HEK293 (cell line): ENCODE data around the gene CYP4F11.

Source experiments
- CTCF ChIA-PET: fragments of 350-600 bp; formaldehyde crosslinking; extraction: SDS; loops from one replicate; lab custom pipeline; 2021; ENCODE audit warnings: antibody characterized with exemption; lab: Yijun Ruan, JAX
- POLR2A ChIA-PET: fragments of 300-600 bp; formaldehyde crosslinking; extraction: SDS; loops from one replicate; lab custom pipeline; 2020; ENCODE audit warnings: antibody characterized with exemption, inconsistent platforms; lab: Yijun Ruan, JAX
- H3K27ac ChIP-seq: fragments of 200-500 bp; sonication (Bioruptor generic); 2 replicates; pipeline ENCODE4 v1.5.1; 2014; ENCODE audit warnings: low read depth, low read length, control low read depth, inconsistent platforms; ENCODE audit errors: extremely low read depth
- H3K36me3 ChIP-seq, 2 experiments: fragments of 200-500 bp in 1 of 2; sonication (Bioruptor generic) in 1 of 2; 1 replicate in 1 of 2; 2 replicates in 1 of 2; pipeline ENCODE4 v1.5.1; 2014 to 2017; ENCODE audit warnings: inconsistent platforms in 2 of 2, low read length in 2 of 2; ENCODE audit not compliant: control insufficient read depth in 2 of 2, insufficient read depth in 1 of 2
- H3K4me1 ChIP-seq: fragments of 200-500 bp; sonication (Bioruptor generic); 2 replicates; pipeline ENCODE4 v1.5.1; 2014; ENCODE audit warnings: mild to moderate bottlenecking, low read length, inconsistent platforms; ENCODE audit not compliant: control insufficient read depth, insufficient read depth
- H3K4me3 ChIP-seq: 2 replicates; pipeline ENCODE4 v1.5.1; 2011; ENCODE audit warnings: low read depth, mild to moderate bottlenecking, control low read depth, low read length, moderate library complexity
- H3K9me3 ChIP-seq: fragments of 200-500 bp; sonication (Bioruptor generic); 2 replicates; pipeline ENCODE4 v1.5.1; 2014; ENCODE audit warnings: low read depth, low read length, inconsistent platforms; ENCODE audit not compliant: control insufficient read depth, insufficient read depth
- HIC1 ChIP-seq: fragments of 450-650 bp; formaldehyde crosslinking; IDR thresholded peaks from 2 replicates; pipeline ENCODE4 v1.5.1; 2016; ENCODE audit warnings: missing biosample characterization, missing genetic modification characterization
- HOXA7 ChIP-seq: sonication (generic); formaldehyde crosslinking; IDR thresholded peaks from 2 replicates; pipeline ENCODE4 v1.8.1; 2022; ENCODE audit warnings: missing genetic modification reagents, borderline replicate concordance
- KLF8 ChIP-seq: fragments of 450-650 bp; formaldehyde crosslinking; IDR thresholded peaks from 2 replicates; pipeline ENCODE4 v1.5.1; 2016; ENCODE audit warnings: missing biosample characterization, missing genetic modification characterization
- SP2 ChIP-seq: fragments of 450-650 bp; formaldehyde crosslinking; IDR thresholded peaks from 2 replicates; pipeline ENCODE4 v1.5.1; 2016; ENCODE audit warnings: missing biosample characterization, missing genetic modification characterization
- WT1 ChIP-seq: fragments of 450-650 bp; formaldehyde crosslinking; IDR thresholded peaks from 2 replicates; pipeline ENCODE4 v1.5.1; 2016; ENCODE audit warnings: missing biosample characterization, missing genetic modification characterization
- YY2 ChIP-seq: fragments of 450-650 bp; formaldehyde crosslinking; IDR thresholded peaks from 2 replicates; pipeline ENCODE4 v1.5.1; 2016; ENCODE audit warnings: missing biosample characterization, missing genetic modification characterization
- ZBTB6 ChIP-seq: fragments of 450-650 bp; formaldehyde crosslinking; IDR thresholded peaks from 2 replicates; pipeline ENCODE4 v1.5.1; 2017; ENCODE audit warnings: missing biosample characterization, missing genetic modification characterization
- ZNF132 ChIP-seq: fragments of 450-650 bp; formaldehyde crosslinking; IDR thresholded peaks from 2 replicates; pipeline ENCODE4 v1.5.1; 2017; ENCODE audit warnings: missing biosample characterization, missing genetic modification characterization, borderline replicate concordance
- ZNF184 ChIP-seq: fragments of 450-650 bp; IDR thresholded peaks from 2 replicates; pipeline ENCODE4 v1.5.1; 2018; ENCODE audit warnings: missing biosample characterization, mild to moderate bottlenecking, missing genetic modification characterization
- ZNF223 ChIP-seq: fragments of 450-650 bp; formaldehyde crosslinking; IDR thresholded peaks from 2 replicates; pipeline ENCODE4 v1.5.1; 2016; ENCODE audit warnings: missing biosample characterization, missing genetic modification characterization
- ZNF23 ChIP-seq: fragments of 450-650 bp; formaldehyde crosslinking; IDR thresholded peaks from 2 replicates; pipeline ENCODE4 v1.5.1; 2016; ENCODE audit warnings: missing biosample characterization, missing genetic modification characterization, borderline replicate concordance
- ZNF266 ChIP-seq: fragments of 450-650 bp; formaldehyde crosslinking; IDR thresholded peaks from 2 replicates; pipeline ENCODE4 v1.5.1; 2016; ENCODE audit warnings: missing biosample characterization, missing genetic modification characterization, low read depth
- ZNF324 ChIP-seq: fragments of 450-650 bp; formaldehyde crosslinking; IDR thresholded peaks from 2 replicates; pipeline ENCODE4 v1.5.1; 2016; ENCODE audit warnings: missing biosample characterization, missing genetic modification characterization
- ZNF350 ChIP-seq: fragments of 450-650 bp; formaldehyde crosslinking; IDR thresholded peaks from 2 replicates; pipeline ENCODE4 v1.5.0; 2017; ENCODE audit warnings: missing biosample characterization, mild to moderate bottlenecking, missing genetic modification characterization
- ZNF624 ChIP-seq: fragments of 450-650 bp; formaldehyde crosslinking; IDR thresholded peaks from 2 replicates; pipeline ENCODE4 v1.5.1; 2017; ENCODE audit warnings: missing biosample characterization, missing genetic modification characterization
- ZNF670 ChIP-seq: fragments of 450-650 bp; formaldehyde crosslinking; IDR thresholded peaks from 2 replicates; pipeline ENCODE4 v1.5.1; 2016; ENCODE audit warnings: missing biosample characterization, missing genetic modification characterization, low read depth
- ZNF792 ChIP-seq: fragments of 450-650 bp; formaldehyde crosslinking; IDR thresholded peaks from 2 replicates; pipeline ENCODE4 v1.5.1; 2016; ENCODE audit warnings: missing biosample characterization, missing genetic modification characterization
- TF ChIP-seq, protein P1 (sequence below): fragments of 450-650 bp; formaldehyde crosslinking; conservative IDR thresholded peaks from 2 replicates; pipeline ENCODE4 v1.5.1; 2016; ENCODE audit warnings: low read depth, missing biosample characterization, missing genetic modification characterization
- TF ChIP-seq, protein P2 (sequence below): fragments of 450-650 bp; formaldehyde crosslinking; IDR thresholded peaks from 2 replicates; pipeline ENCODE4 v1.5.0; 2017; ENCODE audit warnings: missing biosample characterization, missing genetic modification characterization, borderline replicate concordance
- TF ChIP-seq, protein P3 (sequence below): fragments of 450-650 bp; formaldehyde crosslinking; IDR thresholded peaks from 2 replicates; pipeline ENCODE4 v1.5.1; 2016; ENCODE audit warnings: missing biosample characterization, missing genetic modification characterization, borderline replicate concordance

Gene CYP4F11

DNA sequence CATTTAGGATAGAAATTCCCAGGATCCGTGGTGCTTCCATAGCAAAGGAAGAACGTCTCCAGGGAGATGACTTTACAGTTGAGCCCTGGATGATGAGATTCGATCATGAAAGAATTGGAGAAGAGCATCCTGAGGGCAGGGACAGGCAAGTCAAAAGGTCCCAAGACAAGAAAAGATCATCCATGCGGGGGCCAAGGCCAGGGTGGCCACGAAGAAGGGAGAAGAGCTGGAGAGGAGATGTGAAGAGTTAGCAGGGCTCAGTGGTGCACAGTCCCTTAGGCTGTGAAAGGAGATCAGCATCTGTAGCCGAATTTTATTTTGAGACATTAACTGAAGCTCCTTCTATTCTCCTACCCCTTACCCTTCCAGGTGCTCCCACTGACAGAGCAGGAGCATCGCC, 43.4 kb upstream of the CYP4F11 start:
- no peaks in the 10 kb centered on the region for H3K36me3 ChIP-seq
- no peak overlapping the region for H3K4me3 ChIP-seq
- TF ChIP-seq YY2 (tag by site-specific recombination) = no peak
- TF ChIP-seq WT1 (tag by site-specific recombination) = no peak
- TF ChIP-seq ZNF792 (tag by site-specific recombination) = no peak
- no peak for TF ChIP-seq HOXA7 (CRISPR knock-in tag)
- no peak for TF ChIP-seq ZNF23 (tag by site-specific recombination)
- TF ChIP-seq ZNF132 (tag by site-specific recombination) = no peak
- no peak for TF ChIP-seq ZNF184 (tag by site-specific recombination)
- TF ChIP-seq KLF8 (tag by site-specific recombination) = no peak
- no peak for TF ChIP-seq ZNF350
- TF ChIP-seq, protein P1, sequence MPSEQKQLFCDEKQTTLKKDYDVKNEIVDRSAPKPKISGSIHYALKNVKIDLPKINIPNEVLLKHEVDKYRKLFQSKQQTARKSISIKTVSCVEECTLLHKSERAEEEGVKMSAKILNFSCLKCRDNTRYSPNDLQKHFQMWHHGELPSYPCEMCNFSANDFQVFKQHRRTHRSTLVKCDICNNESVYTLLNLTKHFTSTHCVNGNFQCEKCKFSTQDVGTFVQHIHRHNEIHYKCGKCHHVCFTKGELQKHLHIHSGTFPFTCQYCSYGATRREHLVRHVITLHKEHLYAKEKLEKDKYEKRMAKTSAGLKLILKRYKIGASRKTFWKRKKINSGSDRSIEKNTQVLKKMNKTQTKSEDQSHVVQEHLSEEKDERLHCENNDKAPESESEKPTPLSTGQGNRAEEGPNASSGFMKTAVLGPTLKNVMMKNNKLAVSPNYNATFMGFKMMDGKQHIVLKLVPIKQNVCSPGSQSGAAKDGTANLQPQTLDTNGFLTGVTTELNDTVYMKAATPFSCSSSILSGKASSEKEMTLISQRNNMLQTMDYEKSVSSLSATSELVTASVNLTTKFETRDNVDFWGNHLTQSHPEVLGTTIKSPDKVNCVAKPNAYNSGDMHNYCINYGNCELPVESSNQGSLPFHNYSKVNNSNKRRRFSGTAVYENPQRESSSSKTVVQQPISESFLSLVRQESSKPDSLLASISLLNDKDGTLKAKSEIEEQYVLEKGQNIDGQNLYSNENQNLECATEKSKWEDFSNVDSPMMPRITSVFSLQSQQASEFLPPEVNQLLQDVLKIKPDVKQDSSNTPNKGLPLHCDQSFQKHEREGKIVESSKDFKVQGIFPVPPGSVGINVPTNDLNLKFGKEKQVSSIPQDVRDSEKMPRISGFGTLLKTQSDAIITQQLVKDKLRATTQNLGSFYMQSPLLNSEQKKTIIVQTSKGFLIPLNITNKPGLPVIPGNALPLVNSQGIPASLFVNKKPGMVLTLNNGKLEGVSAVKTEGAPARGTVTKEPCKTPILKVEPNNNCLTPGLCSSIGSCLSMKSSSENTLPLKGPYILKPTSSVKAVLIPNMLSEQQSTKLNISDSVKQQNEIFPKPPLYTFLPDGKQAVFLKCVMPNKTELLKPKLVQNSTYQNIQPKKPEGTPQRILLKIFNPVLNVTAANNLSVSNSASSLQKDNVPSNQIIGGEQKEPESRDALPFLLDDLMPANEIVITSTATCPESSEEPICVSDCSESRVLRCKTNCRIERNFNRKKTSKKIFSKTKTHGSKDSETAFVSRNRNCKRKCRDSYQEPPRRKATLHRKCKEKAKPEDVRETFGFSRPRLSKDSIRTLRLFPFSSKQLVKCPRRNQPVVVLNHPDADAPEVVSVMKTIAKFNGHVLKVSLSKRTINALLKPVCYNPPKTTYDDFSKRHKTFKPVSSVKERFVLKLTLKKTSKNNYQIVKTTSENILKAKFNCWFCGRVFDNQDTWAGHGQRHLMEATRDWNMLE (tag by site-specific recombination) = no peak
- TF ChIP-seq, protein P2, sequence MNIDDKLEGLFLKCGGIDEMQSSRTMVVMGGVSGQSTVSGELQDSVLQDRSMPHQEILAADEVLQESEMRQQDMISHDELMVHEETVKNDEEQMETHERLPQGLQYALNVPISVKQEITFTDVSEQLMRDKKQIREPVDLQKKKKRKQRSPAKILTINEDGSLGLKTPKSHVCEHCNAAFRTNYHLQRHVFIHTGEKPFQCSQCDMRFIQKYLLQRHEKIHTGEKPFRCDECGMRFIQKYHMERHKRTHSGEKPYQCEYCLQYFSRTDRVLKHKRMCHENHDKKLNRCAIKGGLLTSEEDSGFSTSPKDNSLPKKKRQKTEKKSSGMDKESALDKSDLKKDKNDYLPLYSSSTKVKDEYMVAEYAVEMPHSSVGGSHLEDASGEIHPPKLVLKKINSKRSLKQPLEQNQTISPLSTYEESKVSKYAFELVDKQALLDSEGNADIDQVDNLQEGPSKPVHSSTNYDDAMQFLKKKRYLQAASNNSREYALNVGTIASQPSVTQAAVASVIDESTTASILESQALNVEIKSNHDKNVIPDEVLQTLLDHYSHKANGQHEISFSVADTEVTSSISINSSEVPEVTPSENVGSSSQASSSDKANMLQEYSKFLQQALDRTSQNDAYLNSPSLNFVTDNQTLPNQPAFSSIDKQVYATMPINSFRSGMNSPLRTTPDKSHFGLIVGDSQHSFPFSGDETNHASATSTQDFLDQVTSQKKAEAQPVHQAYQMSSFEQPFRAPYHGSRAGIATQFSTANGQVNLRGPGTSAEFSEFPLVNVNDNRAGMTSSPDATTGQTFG (tag by site-specific recombination) = no peak
- no peak for TF ChIP-seq ZBTB6 (tag by site-specific recombination)
- ChIA-PET CTCF (interaction anchor here (0.6 kb wide), 1 partner anchor 203 kb away, joined by 4 read pairs; no protein-coding TSS in a partner anchor), POLR2A (no interaction called here)
- no peak overlapping the region for H3K27ac ChIP-seq
- H3K4me1 ChIP-seq = no peaks in the 10 kb centered on the region
- no peaks in the 10 kb centered on the region for H3K9me3 ChIP-seq

DNA sequence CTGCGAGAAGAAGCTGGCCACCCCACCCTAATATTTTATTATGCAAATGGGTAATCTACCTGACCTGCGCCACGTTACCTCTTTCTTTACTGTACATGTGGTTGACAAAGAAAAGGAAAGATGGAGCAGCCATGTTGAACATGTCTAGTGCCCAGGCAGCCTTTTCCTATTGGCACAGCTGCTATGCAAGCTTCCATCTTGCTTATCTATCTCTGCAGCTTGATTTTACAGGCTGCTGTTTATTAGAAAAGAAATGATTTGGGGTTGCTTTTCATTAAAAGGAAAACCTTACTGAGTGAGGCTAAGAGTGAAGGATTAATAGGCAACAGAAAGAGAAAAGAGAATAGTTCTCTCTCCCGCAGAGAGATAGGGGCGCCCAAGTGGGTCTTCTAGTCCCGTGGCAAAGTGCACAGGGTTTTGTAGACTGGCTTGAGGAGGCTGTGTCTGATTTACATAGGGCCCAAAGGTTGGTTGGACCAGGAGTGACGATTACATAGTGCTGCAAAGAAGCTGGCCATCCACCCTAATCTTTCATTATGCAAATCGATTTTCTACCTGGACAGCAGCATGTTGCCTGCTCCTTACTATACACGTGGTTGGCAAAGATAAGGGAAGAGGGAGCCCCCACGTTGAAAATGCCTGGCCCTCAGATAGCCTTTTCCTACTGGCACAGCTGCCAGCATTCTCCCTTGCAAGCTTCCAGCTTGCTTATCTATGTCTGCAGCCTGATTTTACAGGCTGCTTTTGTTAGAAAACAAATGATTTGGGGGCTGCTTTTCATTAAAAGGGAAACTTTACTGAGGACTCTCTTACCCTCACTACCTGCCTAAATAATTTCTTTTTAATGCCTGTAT, 42.7 kb upstream of the CYP4F11 start:
- TF ChIP-seq ZNF223 = no peak
- TF ChIP-seq ZNF266 (tag by site-specific recombination) = no peak
- TF ChIP-seq ZNF624 = no peak
- no peak for TF ChIP-seq SP2 (tag by site-specific recombination)
- TF ChIP-seq HIC1 (tag by site-specific recombination) = no peak
- no peak for TF ChIP-seq ZNF324 (tag by site-specific recombination)
- TF ChIP-seq ZNF670 (tag by site-specific recombination) = no peak
- TF ChIP-seq, protein P3, sequence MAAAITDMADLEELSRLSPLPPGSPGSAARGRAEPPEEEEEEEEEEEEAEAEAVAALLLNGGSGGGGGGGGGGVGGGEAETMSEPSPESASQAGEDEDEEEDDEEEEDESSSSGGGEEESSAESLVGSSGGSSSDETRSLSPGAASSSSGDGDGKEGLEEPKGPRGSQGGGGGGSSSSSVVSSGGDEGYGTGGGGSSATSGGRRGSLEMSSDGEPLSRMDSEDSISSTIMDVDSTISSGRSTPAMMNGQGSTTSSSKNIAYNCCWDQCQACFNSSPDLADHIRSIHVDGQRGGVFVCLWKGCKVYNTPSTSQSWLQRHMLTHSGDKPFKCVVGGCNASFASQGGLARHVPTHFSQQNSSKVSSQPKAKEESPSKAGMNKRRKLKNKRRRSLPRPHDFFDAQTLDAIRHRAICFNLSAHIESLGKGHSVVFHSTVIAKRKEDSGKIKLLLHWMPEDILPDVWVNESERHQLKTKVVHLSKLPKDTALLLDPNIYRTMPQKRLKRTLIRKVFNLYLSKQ (tag by site-specific recombination) = no peak
- TF ChIP-seq, all 188 proteins: peak for 0
- Histone ChIP-seq H3K9me3 (no peaks in the 10 kb centered on the region), H3K4me1 (no peaks in the 10 kb centered on the region), H3K27ac (no peak overlapping the region), H3K4me3 (no peak overlapping the region), H3K36me3 (no peaks in the 10 kb centered on the region)
- POLR2A ChIA-PET = no interaction called here
- CTCF ChIA-PET = interaction anchor here (0.6 kb wide), 1 partner anchor 204 kb away, joined by 4 read pairs; no protein-coding TSS in a partner anchor
